WTC11 (cell line): ENCODE data around the gene CARD9.

Experiments used
- ATF3 ChIP-seq: sonication (generic); formaldehyde crosslinking; conservative IDR thresholded peaks from 2 replicates; pipeline ENCODE4 v1.8.1; 2022; ENCODE audit warnings: mild to moderate bottlenecking, missing genetic modification reagents
- CREB1 ChIP-seq: sonication (generic); formaldehyde crosslinking; IDR thresholded peaks from 2 replicates; pipeline ENCODE4 v1.8.0; 2023; ENCODE audit warnings: mild to moderate bottlenecking, missing genetic modification reagents
- E2F5 ChIP-seq: sonication (generic); formaldehyde crosslinking; IDR thresholded peaks from 2 replicates; pipeline ENCODE4 v1.8.1; 2022; ENCODE audit warnings: mild to moderate bottlenecking, moderate library complexity, missing genetic modification reagents
- HMGXB4 ChIP-seq: sonication (generic); formaldehyde crosslinking; IDR thresholded peaks from 2 replicates; pipeline ENCODE4 v1.8.1; 2023; ENCODE audit warnings: mild to moderate bottlenecking, moderate library complexity, missing genetic modification reagents
- MAX ChIP-seq: sonication (generic); formaldehyde crosslinking; IDR thresholded peaks from 2 replicates; pipeline ENCODE4 v1.8.0; 2022; ENCODE audit warnings: mild to moderate bottlenecking, missing genetic modification reagents
- NR3C1 ChIP-seq: sonication (generic); formaldehyde crosslinking; conservative IDR thresholded peaks from 2 replicates; pipeline ENCODE4 v1.8.1; 2023; ENCODE audit warnings: low read depth, mild to moderate bottlenecking, missing genetic modification reagents
- RELA ChIP-seq: sonication (generic); formaldehyde crosslinking; IDR thresholded peaks from 2 replicates; pipeline ENCODE4 v1.8.1; 2022; ENCODE audit warnings: missing genetic modification reagents, mild to moderate bottlenecking, borderline replicate concordance
- SP1 ChIP-seq: sonication (generic); formaldehyde crosslinking; conservative IDR thresholded peaks from 2 replicates; pipeline ENCODE4 v1.8.1; 2022; ENCODE audit warnings: missing genetic modification reagents
- USF1 ChIP-seq: sonication (generic); formaldehyde crosslinking; IDR thresholded peaks from 2 replicates; pipeline ENCODE4 v1.8.0; 2022; ENCODE audit warnings: mild to moderate bottlenecking, missing genetic modification reagents
- USF2 ChIP-seq: sonication (generic); formaldehyde crosslinking; IDR thresholded peaks from 2 replicates; pipeline ENCODE4 v1.8.1; 2023; ENCODE audit warnings: mild to moderate bottlenecking, missing genetic modification reagents, moderate library complexity
- ZBTB21 ChIP-seq: sonication (generic); formaldehyde crosslinking; IDR thresholded peaks from 2 replicates; pipeline ENCODE4 v1.8.1; 2023; ENCODE audit warnings: mild to moderate bottlenecking, missing genetic modification reagents, borderline replicate concordance
- ZNF138 ChIP-seq: sonication (generic); formaldehyde crosslinking; conservative IDR thresholded peaks from 2 replicates; pipeline ENCODE4 v1.8.1; 2022; ENCODE audit warnings: mild to moderate bottlenecking, moderate library complexity, missing genetic modification reagents
- ZNF416 ChIP-seq: fragments of 250-450 bp; sonication (Bioruptor Pico); IDR thresholded peaks from 2 replicates; pipeline ENCODE4 v1.9.0; 2021; ENCODE audit warnings: mild to moderate bottlenecking, inconsistent platforms
- TF ChIP-seq, protein P1 (sequence below): fragments of 200-600 bp; IDR thresholded peaks from 2 replicates; pipeline ENCODE4 v1.8.0; 2022; ENCODE audit warnings: antibody characterized with exemption

- no peak for TF ChIP-seq ATF3 (CRISPR knock-in tag)
- TF ChIP-seq USF2 = no peak
- TF ChIP-seq ZNF138 (CRISPR knock-in tag) = no peak
- no peak for TF ChIP-seq HMGXB4 (CRISPR knock-in tag)
- no peak for TF ChIP-seq ZNF416 (CRISPR knock-in tag)
- TF ChIP-seq CREB1 (CRISPR knock-in tag) = no peak
- TF ChIP-seq, protein P1, sequence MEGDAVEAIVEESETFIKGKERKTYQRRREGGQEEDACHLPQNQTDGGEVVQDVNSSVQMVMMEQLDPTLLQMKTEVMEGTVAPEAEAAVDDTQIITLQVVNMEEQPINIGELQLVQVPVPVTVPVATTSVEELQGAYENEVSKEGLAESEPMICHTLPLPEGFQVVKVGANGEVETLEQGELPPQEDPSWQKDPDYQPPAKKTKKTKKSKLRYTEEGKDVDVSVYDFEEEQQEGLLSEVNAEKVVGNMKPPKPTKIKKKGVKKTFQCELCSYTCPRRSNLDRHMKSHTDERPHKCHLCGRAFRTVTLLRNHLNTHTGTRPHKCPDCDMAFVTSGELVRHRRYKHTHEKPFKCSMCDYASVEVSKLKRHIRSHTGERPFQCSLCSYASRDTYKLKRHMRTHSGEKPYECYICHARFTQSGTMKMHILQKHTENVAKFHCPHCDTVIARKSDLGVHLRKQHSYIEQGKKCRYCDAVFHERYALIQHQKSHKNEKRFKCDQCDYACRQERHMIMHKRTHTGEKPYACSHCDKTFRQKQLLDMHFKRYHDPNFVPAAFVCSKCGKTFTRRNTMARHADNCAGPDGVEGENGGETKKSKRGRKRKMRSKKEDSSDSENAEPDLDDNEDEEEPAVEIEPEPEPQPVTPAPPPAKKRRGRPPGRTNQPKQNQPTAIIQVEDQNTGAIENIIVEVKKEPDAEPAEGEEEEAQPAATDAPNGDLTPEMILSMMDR = no peak
- TF ChIP-seq E2F5 (CRISPR knock-in tag) = no peak
- TF ChIP-seq ZBTB21 (CRISPR knock-in tag) = no peak
- TF ChIP-seq SP1 (CRISPR knock-in tag) = no peak
- TF ChIP-seq MAX (CRISPR knock-in tag) = no peak
- no peak for TF ChIP-seq NR3C1 (CRISPR knock-in tag)
- no peak for TF ChIP-seq USF1 (CRISPR knock-in tag)
- no peak for TF ChIP-seq RELA
These were observed 18.8 kb downstream of the CARD9 start for GRCh38 chr9:136354592-136355085.
